ENCODE measurements around the gene IGDCC3. TPM values are rescaled to one million over a fixed set of nuclear protein-coding genes. Genes with fewer than 3 reads are reported as not detected.

Gene IGDCC3
- polyA plus RNA-seq, 1 donor (not counting 4 experiments of a cell fraction or from before 2014, with no cell fraction given), result not detected

DNA sequence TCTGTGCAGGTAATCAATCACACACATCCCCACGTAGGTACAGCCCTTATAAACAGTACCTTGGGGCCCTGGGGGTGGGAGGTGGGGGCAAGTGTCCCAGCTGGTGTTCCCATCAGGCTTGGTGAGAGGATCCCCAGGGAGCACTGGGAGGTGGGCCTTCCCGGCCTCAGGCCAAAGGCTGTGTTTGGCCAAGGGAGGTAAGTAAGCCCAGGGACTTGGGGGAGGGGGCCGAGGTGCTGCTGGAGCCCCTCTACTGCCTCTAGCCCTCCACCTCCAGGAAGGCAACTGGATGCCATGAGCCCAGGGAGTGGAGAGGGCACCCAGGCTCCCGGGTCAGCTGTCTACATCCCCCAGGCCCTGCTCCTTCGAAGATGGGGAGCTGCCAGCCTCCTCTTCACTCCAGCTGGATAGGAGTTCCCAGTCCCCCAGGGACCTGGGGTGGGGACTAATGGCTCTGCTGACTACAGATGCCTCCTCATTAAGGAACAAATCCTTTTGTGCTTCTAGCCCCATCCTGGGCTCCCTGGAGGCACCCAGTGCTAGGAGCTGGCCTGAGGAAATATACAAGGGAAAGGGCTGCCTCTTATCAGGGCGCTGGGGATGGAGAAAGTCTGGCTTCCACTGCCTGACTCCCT lies 40.2 kb downstream of the IGDCC3 start:
- no peaks in the 10 kb centered on the region for H3K4me1 ChIP-seq (ENCODE audit: control insufficient read depth, extremely low read depth, insufficient read depth, low read length)
- FAIRE-seq (no peak), DNase-seq (ENCODE audit: low read depth, low spot score) (no peak)
- H3K27ac ChIP-seq (ENCODE audit: control insufficient read depth, insufficient read depth, low read length), result no peak overlapping the region
- dilution Hi-C loops (cut with MboI; ENCODE audit: extremely low pct_ligation_motif_present, low sequenced_read_pairs), result no loop called here
- no peaks in the 10 kb centered on the region for H4K20me1 ChIP-seq (ENCODE audit: control insufficient read depth, extremely low read depth, insufficient read depth, low read length)
- no peaks in the 10 kb centered on the region for H3K36me3 ChIP-seq (ENCODE audit: control insufficient read depth in 2 of 2, extremely low read depth in 1 of 2, insufficient read depth in 2 of 2, low read length in 2 of 2)
- no peaks in the 10 kb centered on the region for H3K9me3 ChIP-seq (ENCODE audit: control insufficient read depth, low read depth, low read length)
- no peak overlapping the region for H2AFZ ChIP-seq (ENCODE audit: control insufficient read depth, low read length)
- TF ChIP-seq CTCF (optimal IDR thresholded peaks at IDR 0.05 in 1 of 3, IDR thresholded peaks at IDR 0.05 in 1 of 3, conservative IDR thresholded peaks at IDR 0.05 in 1 of 3; ENCODE audit: extremely low read depth in 1 of 3, insufficient read depth in 2 of 3, low read length in 3 of 3) (no peak), EZH2 (IDR thresholded peaks at IDR 0.05; ENCODE audit: low read length) (no peak)
- no peak overlapping the region for H3K4me3 ChIP-seq (ENCODE audit: control insufficient read depth in 2 of 3, extremely low read depth in 1 of 3, insufficient read depth in 2 of 3, low read depth in 1 of 3, low read length in 3 of 3)
- H3K27me3 ChIP-seq (ENCODE audit: control insufficient read depth, extremely low read depth, insufficient read depth, low read length), result peaks cover 34% of the 10 kb centered on the region
- H3K9ac ChIP-seq (ENCODE audit: control insufficient read depth, extremely low read depth, insufficient read depth, low read length), result no peak overlapping the region
- no peak overlapping the region for H3K4me2 ChIP-seq (ENCODE audit: control insufficient read depth, extremely low read depth, insufficient read depth, low read depth, low read length)
- H3K9me1 ChIP-seq (ENCODE audit: control insufficient read depth, extremely low read depth, insufficient read depth, low read length), result no peaks in the 10 kb centered on the region
- H3K79me2 ChIP-seq (ENCODE audit: control insufficient read depth, insufficient read depth, low read length), result no peaks in the 10 kb centered on the region

DNA sequence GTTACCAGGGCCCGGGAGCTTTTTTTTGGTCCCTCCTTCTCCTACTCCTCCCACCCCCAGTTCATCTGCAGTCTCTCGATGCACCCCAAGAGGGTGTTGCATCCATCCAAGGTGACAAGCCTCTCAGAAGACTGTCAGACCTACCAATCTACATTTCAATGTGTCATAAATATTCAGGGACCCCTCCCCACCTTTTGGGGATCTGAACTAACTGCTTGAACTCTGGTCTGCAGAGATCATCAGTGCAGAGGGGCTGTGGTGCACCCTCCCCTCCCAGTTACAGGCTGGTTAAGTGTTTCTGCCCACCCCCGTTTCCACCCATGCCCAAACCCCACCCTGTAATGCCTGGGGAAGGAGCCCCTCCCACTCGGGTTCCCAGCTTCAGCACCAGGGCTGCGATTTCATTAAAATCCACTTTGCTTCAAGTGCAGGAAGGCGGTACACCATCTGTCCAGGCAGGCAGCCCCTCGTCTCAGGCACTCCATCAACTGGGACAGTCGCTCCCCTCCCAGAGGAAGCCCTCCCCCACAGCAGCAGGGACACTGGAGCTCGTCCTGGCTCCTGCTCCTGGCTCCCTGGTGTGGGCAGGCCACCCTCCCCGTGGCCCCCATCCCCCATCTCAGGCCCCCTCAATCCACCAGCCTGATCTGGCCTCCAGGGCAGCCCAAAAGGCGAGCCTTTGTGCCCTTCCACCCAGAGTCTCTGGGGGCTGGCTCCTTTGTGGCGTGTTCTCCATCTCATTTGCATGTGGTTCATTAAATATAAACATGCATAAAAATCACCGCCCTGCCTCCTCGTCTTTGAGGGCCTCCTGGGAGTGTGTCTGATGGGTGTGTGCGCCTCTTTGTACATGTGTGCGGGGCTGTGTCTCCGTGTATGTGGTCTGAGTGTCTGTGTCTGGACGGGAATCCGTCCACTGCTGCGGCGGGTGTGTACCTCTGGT lies 41.0 kb downstream of the IGDCC3 start:
- no peaks in the 10 kb centered on the region for H3K36me3 ChIP-seq (ENCODE audit: control insufficient read depth in 2 of 2, extremely low read depth in 1 of 2, insufficient read depth in 2 of 2, low read length in 2 of 2)
- no peaks in the 10 kb centered on the region for H3K79me2 ChIP-seq (ENCODE audit: control insufficient read depth, insufficient read depth, low read length)
- dilution Hi-C loops (cut with MboI; ENCODE audit: extremely low pct_ligation_motif_present, low sequenced_read_pairs), result no loop called here
- H3K9me3 ChIP-seq (ENCODE audit: control insufficient read depth, low read depth, low read length), result no peaks in the 10 kb centered on the region
- peaks cover 40% of the 10 kb centered on the region for H3K27me3 ChIP-seq (ENCODE audit: control insufficient read depth, extremely low read depth, insufficient read depth, low read length)
- H3K27ac ChIP-seq (ENCODE audit: control insufficient read depth, insufficient read depth, low read length), result no peak overlapping the region
- TF ChIP-seq CTCF (optimal IDR thresholded peaks at IDR 0.05 in 1 of 3, IDR thresholded peaks at IDR 0.05 in 1 of 3, conservative IDR thresholded peaks at IDR 0.05 in 1 of 3; ENCODE audit: extremely low read depth in 1 of 3, insufficient read depth in 2 of 3, low read length in 3 of 3), result no peak
- no peak for TF ChIP-seq EZH2 (IDR thresholded peaks at IDR 0.05; ENCODE audit: low read length)
- no peaks in the 10 kb centered on the region for H3K9me1 ChIP-seq (ENCODE audit: control insufficient read depth, extremely low read depth, insufficient read depth, low read length)
- FAIRE-seq (no peak), DNase-seq (ENCODE audit: low read depth, low spot score) (no peak)
- no peak overlapping the region for H3K4me2 ChIP-seq (ENCODE audit: control insufficient read depth, extremely low read depth, insufficient read depth, low read depth, low read length)
- no peaks in the 10 kb centered on the region for H3K4me1 ChIP-seq (ENCODE audit: control insufficient read depth, extremely low read depth, insufficient read depth, low read length)
- no peaks in the 10 kb centered on the region for H4K20me1 ChIP-seq (ENCODE audit: control insufficient read depth, extremely low read depth, insufficient read depth, low read length)
- no peak overlapping the region for H2AFZ ChIP-seq (ENCODE audit: control insufficient read depth, low read length)
- no peak overlapping the region for H3K4me3 ChIP-seq (ENCODE audit: control insufficient read depth in 2 of 3, extremely low read depth in 1 of 3, insufficient read depth in 2 of 3, low read depth in 1 of 3, low read length in 3 of 3)
- H3K9ac ChIP-seq (ENCODE audit: control insufficient read depth, extremely low read depth, insufficient read depth, low read length), result no peak overlapping the region

Data from keratinocyte (primary cell).